Stimulated activated naive B cell treated with anti-CD40 and anti-IgM and Interleukin-4, amounts not matched to agents 10 μg/mL and 1 μg/mL and 100 μg/mL, for 72 hours (primary cell): Measurements from ENCODE around the gene WBP1L.
"Not testable (repeated sequence)": the region's sequence is repeated elsewhere in the genome, so short reads cannot be mapped to it uniquely, and the experiment has no call there.

Source experiments
- ATAC-seq, 2 donors: fragments of 150-1000 bp; cut with Tn5 transposase; replicated peaks; 2 replicates each; pipeline ENCODE4 v1.10.0; 2021; ENCODE audit warnings: moderate library complexity in 1 of 2
- DNase-seq: peaks from one replicate; pipeline ENCODE4 v3.0.0; 2021
- H3K27ac Mint-ChIP-seq: one replicate; pipeline ENCODE4 v1.8.0; 2022; ENCODE audit warnings: mild to moderate bottlenecking, mixed read lengths
- H3K27me3 Mint-ChIP-seq, 2 donors: one replicate each; pipeline ENCODE4 v1.8.0; 2022; ENCODE audit warnings: mixed read lengths in 2 of 2
- H3K36me3 Mint-ChIP-seq, 2 donors: one replicate each; pipeline ENCODE4 v1.8.0; 2022; ENCODE audit warnings: mixed read lengths in 2 of 2, mild to moderate bottlenecking in 1 of 2
- H3K4me1 Mint-ChIP-seq, 2 donors: one replicate each; pipeline ENCODE4 v1.8.0; 2022; ENCODE audit warnings: mixed read lengths in 2 of 2, mild to moderate bottlenecking in 1 of 2
- H3K4me3 Mint-ChIP-seq, 2 donors: one replicate each; pipeline ENCODE4 v1.8.0; 2022; ENCODE audit warnings: mild to moderate bottlenecking in 2 of 2, mixed read lengths in 2 of 2, moderate library complexity in 1 of 2
- H3K9me3 Mint-ChIP-seq, 2 donors: one replicate each; pipeline ENCODE4 v1.8.0; 2022; ENCODE audit warnings: mixed read lengths in 2 of 2, mild to moderate bottlenecking in 1 of 2

Gene WBP1L

DNA sequence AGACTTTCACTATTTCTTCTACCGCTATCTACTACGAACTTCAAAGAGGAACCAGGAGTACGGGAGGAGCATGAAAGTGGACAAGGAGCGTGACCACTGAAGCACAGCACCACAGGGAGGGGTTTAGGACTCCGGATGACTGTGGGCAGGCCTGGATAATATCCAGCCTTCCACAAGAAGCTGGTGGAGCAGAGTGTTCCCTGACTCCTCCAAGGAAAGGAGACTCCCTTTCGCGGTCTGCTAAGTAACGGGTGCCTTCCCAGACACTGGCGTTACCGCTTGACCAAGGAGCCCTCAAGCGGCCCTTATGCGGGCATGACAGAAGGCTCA lies 15.2 kb downstream of the WBP1L start:
- not testable (repeated sequence) for H3K4me3 Mint-ChIP-seq

DNA sequence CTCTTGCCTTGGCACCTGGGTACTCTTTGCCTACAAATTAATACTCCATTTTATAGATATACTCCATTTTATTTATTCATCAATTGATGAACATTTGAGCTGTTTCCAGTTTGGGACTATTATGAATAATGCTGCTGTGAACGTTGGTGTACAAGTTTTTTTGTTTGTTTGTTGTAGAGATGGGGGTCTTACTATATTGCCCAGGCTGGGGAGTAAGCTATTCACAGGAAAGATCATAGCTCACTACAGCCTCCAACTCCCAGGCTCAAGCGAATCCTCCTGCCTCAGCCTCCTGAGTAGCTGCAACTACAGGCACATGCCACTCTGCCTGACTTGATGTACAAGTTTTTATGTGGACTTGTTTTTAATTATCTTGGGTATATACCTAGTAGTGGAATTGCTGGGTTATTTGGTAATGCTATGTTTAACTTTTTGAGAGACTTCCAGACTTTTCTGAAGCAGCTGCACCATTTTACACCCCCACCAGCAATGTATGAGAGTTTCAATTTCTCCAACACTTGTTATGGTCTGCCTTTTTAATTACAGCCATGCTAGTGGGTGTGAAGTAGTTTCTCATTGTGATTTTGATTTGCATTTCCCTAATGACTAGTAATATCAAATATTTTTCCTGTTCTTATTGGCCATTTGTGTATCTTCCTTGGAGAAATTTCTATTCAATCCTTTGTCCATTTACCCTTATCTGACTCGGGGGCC lies 15.9 kb downstream of the WBP1L start:
- H3K9me3 Mint-ChIP-seq: peaks cover 1 to 4% of the 10 kb centered on the region in 2 donors
- H3K36me3 Mint-ChIP-seq: peaks cover 24 to 38% of the 10 kb centered on the region in 2 donors
- peaks cover 17 to 36% of the 10 kb centered on the region in 2 donors for H3K4me1 Mint-ChIP-seq
- no peaks in the 10 kb centered on the region for H3K27me3 Mint-ChIP-seq
- H3K27ac Mint-ChIP-seq: no peak overlapping the region
- no peak overlapping the region for H3K4me3 Mint-ChIP-seq
- ATAC-seq: no peak
- DNase-seq: no peak

More for the DNA sequence above, 15.2 kb downstream of the WBP1L start:
- H3K27me3 Mint-ChIP-seq, H3K9me3 Mint-ChIP-seq, H3K27ac Mint-ChIP-seq, DNase-seq, ATAC-seq: not testable (repeated sequence)
- H3K36me3 Mint-ChIP-seq: peaks cover 21 to 33% of the 10 kb centered on the region in 2 donors
- peaks cover 17 to 30% of the 10 kb centered on the region in 2 donors for H3K4me1 Mint-ChIP-seq

DNA sequence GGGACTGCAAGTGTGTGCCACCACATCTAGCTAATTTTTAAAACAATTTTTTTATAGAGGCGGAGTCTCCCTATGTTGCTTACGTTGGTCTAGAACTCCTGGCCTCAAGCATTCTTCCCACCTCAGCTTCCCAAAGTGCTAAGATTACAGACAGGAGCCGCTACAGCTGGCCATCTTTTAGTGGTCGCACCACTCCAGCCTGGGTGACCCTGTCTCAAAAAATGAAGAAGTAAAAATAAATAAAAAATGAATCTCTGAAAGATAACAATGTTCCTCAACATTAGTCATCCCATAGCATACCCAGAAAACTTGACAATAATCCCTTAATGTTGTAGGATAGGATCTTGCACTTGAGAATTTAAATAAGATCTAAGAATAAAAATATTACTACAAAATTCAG lies 18.2 kb downstream of the WBP1L start:
- DNase-seq (no peak), ATAC-seq (no peak)
- no peak overlapping the region for H3K4me3 Mint-ChIP-seq
- H3K27me3 Mint-ChIP-seq: no peaks in the 10 kb centered on the region
- H3K27ac Mint-ChIP-seq: no peak overlapping the region
- peaks cover 1 to 4% of the 10 kb centered on the region in 2 donors for H3K9me3 Mint-ChIP-seq
- peaks cover 30 to 44% of the 10 kb centered on the region in 2 donors for H3K36me3 Mint-ChIP-seq
- peaks cover 24 to 32% of the 10 kb centered on the region in 2 donors for H3K4me1 Mint-ChIP-seq

DNA sequence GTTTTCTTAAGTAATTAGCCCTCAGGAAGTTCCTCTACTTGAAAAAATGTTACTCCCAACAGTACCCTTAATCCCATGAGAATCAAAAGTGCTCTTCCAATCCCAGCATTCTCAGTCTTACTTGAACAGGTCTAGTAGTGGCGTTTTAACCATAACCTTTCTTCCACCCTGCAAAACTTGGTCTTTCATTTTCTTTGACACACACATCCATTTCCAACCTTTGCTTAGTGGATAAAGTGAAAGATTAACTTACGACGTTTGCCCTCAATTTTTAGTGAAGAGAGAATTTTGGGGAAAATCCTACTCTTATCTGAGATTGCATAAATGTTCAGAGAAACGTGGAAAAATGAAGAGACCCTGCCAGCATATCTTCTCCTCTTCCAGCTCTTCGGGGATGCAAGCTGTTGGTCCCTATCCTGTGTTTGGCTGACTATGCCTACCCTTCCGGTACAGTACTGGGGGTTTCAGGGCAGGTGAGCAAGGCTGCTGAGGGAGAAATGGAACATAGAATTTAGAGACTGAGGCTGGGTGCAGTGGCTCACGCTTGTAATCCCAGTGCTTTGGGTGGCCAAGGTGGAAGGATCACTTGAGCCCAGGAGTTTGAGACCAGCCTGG lies 18.8 kb downstream of the WBP1L start:
- peaks cover 29 to 44% of the 10 kb centered on the region in 2 donors for H3K36me3 Mint-ChIP-seq
- no peak overlapping the region for H3K27ac Mint-ChIP-seq
- no peak overlapping the region for H3K4me3 Mint-ChIP-seq
- H3K4me1 Mint-ChIP-seq: peaks cover 27 to 32% of the 10 kb centered on the region in 2 donors
- DNase-seq (no peak), ATAC-seq (no peak)
- H3K27me3 Mint-ChIP-seq: no peaks in the 10 kb centered on the region
- H3K9me3 Mint-ChIP-seq: peaks cover 1 to 4% of the 10 kb centered on the region in 2 donors

DNA sequence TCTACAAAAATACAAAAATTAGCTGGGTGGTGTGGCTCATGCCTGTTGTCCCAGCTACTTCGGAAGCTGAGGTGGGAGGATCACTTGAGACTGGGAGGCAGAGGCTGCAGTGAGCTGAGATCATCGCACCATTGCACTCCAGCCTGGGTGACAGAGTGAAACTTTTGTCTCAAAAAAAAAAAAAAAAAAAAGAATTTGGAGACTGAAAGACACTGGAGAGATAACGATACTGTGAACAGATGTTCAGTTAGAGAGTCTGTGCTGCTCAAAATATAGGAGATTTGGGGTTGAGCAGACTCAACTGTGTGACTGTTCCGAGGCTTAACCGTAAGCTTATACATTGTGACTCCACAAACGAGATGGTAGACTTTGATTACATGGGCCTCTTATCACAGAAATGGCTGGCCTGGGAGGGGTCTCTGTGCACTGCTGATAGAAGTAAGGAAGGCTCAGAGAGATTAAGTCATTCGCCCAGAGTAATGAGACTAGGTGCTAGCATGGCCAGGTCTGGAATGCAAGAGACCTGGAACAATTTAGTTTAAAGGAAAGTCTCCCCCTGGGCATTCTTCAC lies 19.4 kb downstream of the WBP1L start:
- H3K27me3 Mint-ChIP-seq: no peaks in the 10 kb centered on the region
- H3K4me3 Mint-ChIP-seq: no peak overlapping the region
- ATAC-seq: no peak
- no peak overlapping the region for H3K27ac Mint-ChIP-seq
- H3K36me3 Mint-ChIP-seq: peaks cover 29 to 43% of the 10 kb centered on the region in 2 donors
- H3K9me3 Mint-ChIP-seq: peaks cover 1 to 4% of the 10 kb centered on the region in 2 donors
- no peak for DNase-seq
- peaks cover 31 to 36% of the 10 kb centered on the region in 2 donors for H3K4me1 Mint-ChIP-seq

DNA sequence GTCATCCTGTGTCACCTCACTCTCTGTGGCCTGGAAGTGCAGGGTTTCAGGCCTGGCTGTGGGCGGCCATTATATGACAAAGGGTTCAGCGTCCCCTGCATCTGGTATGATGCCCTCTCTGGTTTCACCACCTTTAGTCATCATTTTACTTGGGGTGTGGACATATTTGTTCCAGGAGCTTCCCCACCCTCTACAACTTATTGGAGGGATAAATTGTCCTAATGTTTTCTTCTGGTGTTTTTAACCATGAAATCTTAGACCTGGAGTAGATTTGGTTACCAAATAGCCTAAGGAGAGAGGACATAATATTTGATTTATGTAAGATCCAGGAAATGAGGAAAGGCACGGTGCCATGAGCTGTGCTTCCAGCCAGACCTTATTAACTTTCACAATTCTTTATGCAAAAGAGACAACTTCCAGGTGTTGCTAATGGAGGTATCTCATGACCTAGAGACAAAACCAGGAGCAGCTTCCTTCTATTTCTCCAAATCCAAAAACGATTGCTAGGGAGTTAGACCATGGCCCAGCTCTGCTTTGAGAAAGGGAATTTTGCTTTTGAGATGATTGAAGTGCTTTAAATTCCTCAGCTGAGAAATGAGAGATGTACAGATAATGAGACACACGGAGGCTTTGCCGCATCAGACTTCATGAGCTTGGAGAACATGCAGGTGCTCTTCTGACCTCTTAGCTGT lies 20.9 kb downstream of the WBP1L start:
- Mint-ChIP-seq H3K4me3 (no peak overlapping the region), H3K36me3 (peaks cover 22 to 37% of the 10 kb centered on the region in 2 donors), H3K27me3 (no peaks in the 10 kb centered on the region), H3K4me1 (peaks cover 26 to 33% of the 10 kb centered on the region in 2 donors), H3K27ac (no peak overlapping the region), H3K9me3 (no peaks in the 10 kb centered on the region)
- DNase-seq (no peak), ATAC-seq (no peak)

DNA sequence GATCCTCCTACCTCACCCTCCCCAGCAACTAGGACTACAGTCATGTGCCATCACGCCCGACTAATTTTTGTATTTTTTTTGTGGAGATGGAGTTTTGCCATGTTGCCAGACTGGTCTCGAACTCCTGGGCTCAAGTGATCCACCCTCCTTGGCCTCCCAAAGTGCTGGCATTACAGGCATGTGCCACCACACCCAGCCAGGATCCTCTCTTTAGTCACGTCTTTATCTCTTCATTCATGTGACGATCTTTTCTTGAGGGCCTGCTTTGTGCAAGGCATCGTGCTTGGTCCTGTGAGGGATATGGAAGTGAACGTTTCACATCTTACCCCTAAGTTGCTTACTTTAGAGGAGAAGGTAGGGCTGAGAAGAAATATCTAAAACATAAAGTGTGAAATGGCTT lies 21.6 kb downstream of the WBP1L start:
- peaks cover 26 to 40% of the 10 kb centered on the region in 2 donors for H3K4me1 Mint-ChIP-seq
- DNase-seq (no peak), ATAC-seq (no peak)
- H3K4me3 Mint-ChIP-seq: no peak overlapping the region
- no peaks in the 10 kb centered on the region for H3K27me3 Mint-ChIP-seq
- no peaks in the 10 kb centered on the region for H3K9me3 Mint-ChIP-seq
- H3K27ac Mint-ChIP-seq: peak overlapping the region; percentile 85
- H3K36me3 Mint-ChIP-seq: peaks cover 18 to 34% of the 10 kb centered on the region in 2 donors

DNA sequence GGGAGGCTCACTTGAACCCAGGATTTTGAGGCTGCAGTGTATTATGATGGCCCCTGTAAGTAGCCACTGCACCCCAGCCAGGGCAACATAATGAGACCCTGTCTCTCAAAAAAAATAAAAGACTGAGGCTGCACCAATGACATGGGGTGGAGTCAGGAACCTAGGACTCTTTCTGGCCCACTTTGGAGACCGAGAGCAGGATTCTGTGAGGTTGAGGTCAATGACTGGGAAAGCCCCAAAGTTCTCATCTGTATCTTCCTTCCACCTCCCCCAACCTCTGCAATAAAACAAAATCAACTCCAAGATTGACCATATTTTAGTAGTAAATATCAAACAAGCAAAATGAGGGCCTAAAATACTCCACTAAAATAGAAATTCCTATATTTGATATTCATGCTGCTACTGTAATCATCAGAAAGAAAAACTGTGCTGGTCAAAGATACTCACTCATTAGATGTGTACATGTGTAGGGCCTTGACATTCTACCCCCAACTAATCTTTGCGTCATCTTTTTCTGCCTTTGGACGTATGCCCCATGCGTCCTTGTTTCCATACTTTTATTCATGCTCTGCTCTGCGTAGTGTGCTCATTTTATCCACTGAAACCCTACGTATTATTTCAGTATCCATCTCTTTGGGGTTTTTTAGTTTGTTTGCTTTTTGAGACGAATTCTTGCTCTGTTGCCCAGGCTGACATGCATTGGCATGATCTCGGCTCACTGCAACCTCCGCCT lies 23.8 kb downstream of the WBP1L start:
- H3K27ac Mint-ChIP-seq: no peak overlapping the region
- H3K4me3 Mint-ChIP-seq: no peak overlapping the region
- no peaks in the 10 kb centered on the region for H3K27me3 Mint-ChIP-seq
- peaks cover 23 to 55% of the 10 kb centered on the region in 2 donors for H3K4me1 Mint-ChIP-seq
- DNase-seq (no peak), ATAC-seq (peak; percentile 48 to 49)
- peaks cover 15 to 28% of the 10 kb centered on the region in 2 donors for H3K36me3 Mint-ChIP-seq
- H3K9me3 Mint-ChIP-seq: no peaks in the 10 kb centered on the region

GRCh38 chr10:102769375-102770107 lies 25.8 kb downstream of the WBP1L start:
- Mint-ChIP-seq H3K36me3 (peaks cover 13 to 17% of the 10 kb centered on the region in 2 donors), H3K27me3 (no peaks in the 10 kb centered on the region), H3K4me1 (peaks cover 29 to 66% of the 10 kb centered on the region in 2 donors), H3K4me3 (no peak overlapping the region), H3K27ac (peak overlapping the region; percentile 38), H3K9me3 (no peaks in the 10 kb centered on the region)
- no peak for ATAC-seq
- DNase-seq: no peak

- Mint-ChIP-seq H3K4me3 (no peak overlapping the region), H3K36me3 (peaks cover 13 to 15% of the 10 kb centered on the region in 2 donors), H3K9me3 (no peaks in the 10 kb centered on the region), H3K27ac (no peak overlapping the region), H3K27me3 (no peaks in the 10 kb centered on the region), H3K4me1 (peaks cover 29 to 70% of the 10 kb centered on the region in 2 donors)
- ATAC-seq: no peak
- DNase-seq: no peak
Observed at GRCh38 chr10:102770108-102770482, 26.3 kb downstream of the WBP1L start.

GRCh38 chr10:102770792-102771191 lies 27.0 kb downstream of the WBP1L start:
- Mint-ChIP-seq H3K4me3 (no peak overlapping the region), H3K36me3 (peaks cover 8 to 9% of the 10 kb centered on the region in 2 donors), H3K27me3 (no peaks in the 10 kb centered on the region), H3K9me3 (no peaks in the 10 kb centered on the region), H3K27ac (no peak overlapping the region), H3K4me1 (peaks cover 29 to 77% of the 10 kb centered on the region in 2 donors)
- no peak for DNase-seq
- ATAC-seq: no peak

- no peaks in the 10 kb centered on the region for H3K9me3 Mint-ChIP-seq
- H3K4me3 Mint-ChIP-seq: no peak overlapping the region
- DNase-seq: no peak
- H3K4me1 Mint-ChIP-seq: peaks cover 24 to 82% of the 10 kb centered on the region in 2 donors
- H3K27me3 Mint-ChIP-seq: no peaks in the 10 kb centered on the region
- ATAC-seq: no peak
- H3K36me3 Mint-ChIP-seq: peaks cover 14 to 15% of the 10 kb centered on the region in 2 donors
- peak overlapping the region; percentile 63 for H3K27ac Mint-ChIP-seq
Observed at GRCh38 chr10:102773320-102773719, 29.6 kb downstream of the WBP1L start.

- Mint-ChIP-seq H3K36me3 (peaks cover 15% of the 10 kb centered on the region in 2 donors), H3K9me3 (no peaks in the 10 kb centered on the region), H3K27me3 (no peaks in the 10 kb centered on the region), H3K4me1 (peaks cover 24 to 83% of the 10 kb centered on the region in 2 donors), H3K27ac (no peak overlapping the region), H3K4me3 (no peak overlapping the region)
- ATAC-seq (peak; percentile 33 to 46), DNase-seq (no peak)
Observed at GRCh38 chr10:102773986-102774385, 30.2 kb downstream of the WBP1L start.
